ENCODE data around the gene NECAB3. TPM values are rescaled to one million over a fixed set of nuclear protein-coding genes. Genes with fewer than 3 reads are reported as not detected.

Gene NECAB3
- total RNA-seq, 1 donor from 2014 or later: 19.5 TPM

DNA sequence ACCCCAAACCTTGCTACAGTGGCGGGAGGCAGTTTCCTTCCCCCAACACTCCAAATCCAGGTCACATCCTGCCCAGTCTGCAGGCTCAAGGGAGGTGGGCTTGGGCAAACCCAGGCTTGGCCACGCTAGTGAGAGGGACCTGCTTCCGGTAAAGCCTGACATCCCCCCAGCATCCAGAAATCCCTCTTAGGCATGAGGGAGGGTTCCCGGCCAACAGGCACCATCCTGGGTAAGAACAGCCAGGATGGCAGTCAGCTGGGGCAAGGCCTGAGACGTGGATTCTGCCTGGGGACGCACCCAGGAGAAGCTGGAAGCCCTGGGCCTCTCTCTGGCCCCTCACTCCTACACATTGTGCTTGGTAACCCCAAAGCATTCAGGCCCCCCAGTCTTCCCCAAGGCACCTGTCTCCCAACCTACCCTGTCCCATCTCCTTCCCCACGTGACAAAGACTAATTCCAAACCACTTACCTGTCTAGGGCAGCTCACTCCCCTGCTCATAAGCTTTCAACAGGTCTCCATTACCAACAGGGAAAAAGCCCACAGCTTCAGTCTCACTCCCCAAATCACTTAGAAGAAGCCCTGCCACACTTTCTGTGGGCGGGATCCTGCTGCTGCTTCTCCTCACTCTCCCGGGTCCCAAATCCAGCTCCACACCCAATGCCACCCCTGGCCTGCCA is 10.0 kb downstream of the NECAB3 start:
- Mint-ChIP-seq H3K27ac (ENCODE audit: unreplicated experiment) (peak overlapping the region; percentile 26), H3K36me3 (ENCODE audit: low read depth, unreplicated experiment) (peaks cover 7% of the 10 kb centered on the region), H3K4me3 (ENCODE audit: unreplicated experiment) (peak overlapping the region; percentile 80), H3K27me3 (ENCODE audit: low read depth, unreplicated experiment) (no peaks in the 10 kb centered on the region), H3K9me3 (ENCODE audit: unreplicated experiment) (no peaks in the 10 kb centered on the region), H3K4me1 (ENCODE audit: low read depth, unreplicated experiment) (peaks cover 20% of the 10 kb centered on the region)
- Histone ChIP-seq H3K9me3 (ENCODE audit: insufficient read depth, low read depth, low read length) (no peaks in the 10 kb centered on the region), H3K4me2 (ENCODE audit: low read length) (peak overlapping the region; percentile 91), H3K79me2 (ENCODE audit: insufficient read depth, low read length) (no peaks in the 10 kb centered on the region), H3K27ac (ENCODE audit: low read depth, low read length) (peak overlapping the region; percentile 55), H3K36me3 (ENCODE audit: insufficient read depth, low read length) (no peaks in the 10 kb centered on the region), H3K9ac (ENCODE audit: low read length) (peak overlapping the region; percentile 86), H3K4me3 (ENCODE audit: insufficient read depth, low read depth, low read length) (peak overlapping the region; percentile 75), H3K4me1 (ENCODE audit: insufficient read depth, low read length) (peaks cover 24% of the 10 kb centered on the region), H2AFZ (ENCODE audit: low read depth, low read length) (peak overlapping the region; percentile 97), H4K20me1 (ENCODE audit: insufficient read depth, low read length) (peaks cover 13% of the 10 kb centered on the region), H3K27me3 (ENCODE audit: insufficient read depth, low read length) (no peaks in the 10 kb centered on the region)
- TF ChIP-seq, protein P1, sequence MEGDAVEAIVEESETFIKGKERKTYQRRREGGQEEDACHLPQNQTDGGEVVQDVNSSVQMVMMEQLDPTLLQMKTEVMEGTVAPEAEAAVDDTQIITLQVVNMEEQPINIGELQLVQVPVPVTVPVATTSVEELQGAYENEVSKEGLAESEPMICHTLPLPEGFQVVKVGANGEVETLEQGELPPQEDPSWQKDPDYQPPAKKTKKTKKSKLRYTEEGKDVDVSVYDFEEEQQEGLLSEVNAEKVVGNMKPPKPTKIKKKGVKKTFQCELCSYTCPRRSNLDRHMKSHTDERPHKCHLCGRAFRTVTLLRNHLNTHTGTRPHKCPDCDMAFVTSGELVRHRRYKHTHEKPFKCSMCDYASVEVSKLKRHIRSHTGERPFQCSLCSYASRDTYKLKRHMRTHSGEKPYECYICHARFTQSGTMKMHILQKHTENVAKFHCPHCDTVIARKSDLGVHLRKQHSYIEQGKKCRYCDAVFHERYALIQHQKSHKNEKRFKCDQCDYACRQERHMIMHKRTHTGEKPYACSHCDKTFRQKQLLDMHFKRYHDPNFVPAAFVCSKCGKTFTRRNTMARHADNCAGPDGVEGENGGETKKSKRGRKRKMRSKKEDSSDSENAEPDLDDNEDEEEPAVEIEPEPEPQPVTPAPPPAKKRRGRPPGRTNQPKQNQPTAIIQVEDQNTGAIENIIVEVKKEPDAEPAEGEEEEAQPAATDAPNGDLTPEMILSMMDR (IDR thresholded peaks at IDR 0.05; ENCODE audit: insufficient read depth, low read depth, low read length): no peak
- no peak for TF ChIP-seq EZH2 (IDR thresholded peaks at IDR 0.05; ENCODE audit: insufficient read depth, low read length)
- no peak for FAIRE-seq
- DNase-seq (ENCODE audit: low read depth): no peak

DNA sequence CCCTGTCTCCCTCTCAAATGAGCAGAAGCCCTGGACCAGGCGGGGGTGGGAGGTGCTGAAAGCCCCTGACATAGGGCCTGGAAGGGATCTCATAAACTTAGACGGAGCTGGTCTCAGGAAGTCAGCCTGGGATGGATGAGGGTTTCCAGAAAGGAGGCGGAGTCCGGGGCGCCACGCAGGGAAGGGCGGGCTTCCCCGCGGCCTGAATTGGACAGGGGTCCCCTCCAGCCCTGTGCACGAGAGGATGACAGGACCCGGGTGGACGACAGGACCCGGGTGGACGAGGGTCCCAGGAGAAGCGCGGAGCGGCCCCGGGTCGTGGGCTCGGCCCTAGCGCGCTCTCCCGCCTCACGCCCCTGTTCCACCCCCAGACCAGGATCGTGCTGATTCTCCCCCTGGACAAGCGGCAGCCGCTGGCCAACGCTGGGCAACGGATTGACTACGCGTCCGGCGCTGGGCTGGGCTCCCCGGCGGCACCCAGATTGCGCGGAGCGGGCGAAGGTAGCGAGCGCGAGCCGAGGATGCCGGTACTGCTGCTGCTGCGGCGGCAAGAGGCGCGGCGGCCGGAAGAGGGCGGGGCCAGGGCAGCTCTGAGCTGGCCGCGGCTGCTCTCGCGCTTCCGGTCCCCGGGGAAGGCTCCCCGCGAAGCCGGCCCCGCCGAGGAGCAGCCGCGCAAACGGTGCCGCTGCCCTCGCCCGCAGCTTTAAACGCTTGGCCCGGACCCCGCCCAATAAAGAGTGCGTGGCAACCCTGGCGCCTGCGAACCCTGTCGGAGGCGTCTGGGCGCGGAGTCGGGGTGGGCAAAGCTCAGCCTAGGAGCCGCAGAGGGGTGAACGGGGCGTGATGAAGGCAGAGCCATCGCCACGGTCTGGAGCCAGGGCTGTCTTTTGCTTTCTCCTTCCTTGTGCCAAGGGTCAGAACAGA is 10.8 kb downstream of the NECAB3 start:
- H3K9ac ChIP-seq (ENCODE audit: low read length): peak overlapping the region; percentile 86
- peak overlapping the region; percentile 75 for H3K4me3 ChIP-seq (ENCODE audit: insufficient read depth, low read depth, low read length)
- FAIRE-seq (no peak), DNase-seq (ENCODE audit: low read depth) (peak; percentile 44)
- no peaks in the 10 kb centered on the region for H3K27me3 ChIP-seq (ENCODE audit: insufficient read depth, low read length)
- peaks cover 5% of the 10 kb centered on the region for H4K20me1 ChIP-seq (ENCODE audit: insufficient read depth, low read length)
- H3K4me1 Mint-ChIP-seq (ENCODE audit: low read depth, unreplicated experiment): peaks cover 20% of the 10 kb centered on the region
- no peaks in the 10 kb centered on the region for H3K79me2 ChIP-seq (ENCODE audit: insufficient read depth, low read length)
- H3K4me2 ChIP-seq (ENCODE audit: low read length): peak overlapping the region; percentile 91
- H3K27me3 Mint-ChIP-seq (ENCODE audit: low read depth, unreplicated experiment): no peaks in the 10 kb centered on the region
- H3K4me1 ChIP-seq (ENCODE audit: insufficient read depth, low read length): peaks cover 24% of the 10 kb centered on the region
- peak overlapping the region; percentile 97 for H2AFZ ChIP-seq (ENCODE audit: low read depth, low read length)
- H3K9me3 ChIP-seq (ENCODE audit: insufficient read depth, low read depth, low read length): no peaks in the 10 kb centered on the region
- no peaks in the 10 kb centered on the region for H3K36me3 ChIP-seq (ENCODE audit: insufficient read depth, low read length)
- H3K36me3 Mint-ChIP-seq (ENCODE audit: low read depth, unreplicated experiment): peaks cover 2% of the 10 kb centered on the region
- peak overlapping the region; percentile 82 for H3K4me3 Mint-ChIP-seq (ENCODE audit: unreplicated experiment)
- peak overlapping the region; percentile 34 for H3K27ac Mint-ChIP-seq (ENCODE audit: unreplicated experiment)
- TF ChIP-seq EZH2 (IDR thresholded peaks at IDR 0.05; ENCODE audit: insufficient read depth, low read length): no peak
- TF ChIP-seq, protein P1 (IDR thresholded peaks at IDR 0.05; ENCODE audit: insufficient read depth, low read depth, low read length): no peak
- H3K9me3 Mint-ChIP-seq (ENCODE audit: unreplicated experiment): no peaks in the 10 kb centered on the region
- H3K27ac ChIP-seq (ENCODE audit: low read depth, low read length): peak overlapping the region; percentile 58
